GM23338 (cell line): ENCODE results near the gene NPAS3. TPM values are rescaled to one million over a fixed set of nuclear protein-coding genes. Genes with fewer than 3 reads are reported as not detected.
A peak's percentile ranks its signal among the peaks of the same experiment; 100 is the strongest.

Experiments
- ATAC-seq: fragments of 200-7000 bp; cut with Tn5 transposase; 3 replicates; pipeline ENCODE4 v1.9.1; 2020
- DNase-seq: peaks from one replicate; pipeline ENCODE4 v3.0.0-alpha.2; 2015; ENCODE audit warnings: low spot score
- H2AFZ ChIP-seq: fragments of 200-600 bp; sonication (generic); 2 replicates; pipeline ENCODE4 v1.8.0; 2016; ENCODE audit warnings: antibody characterized with exemption, mild to moderate bottlenecking, moderate library complexity
- H3F3A ChIP-seq: fragments of 200-600 bp; sonication (generic); replicated peaks from 2 replicates; pipeline ENCODE4 v1.8.0; 2017; ENCODE audit warnings: antibody characterized with exemption, mixed run types, low read depth
- H3K27ac ChIP-seq: fragments of 200-600 bp; sonication (generic); 2 replicates; pipeline ENCODE4 v1.6.1; 2016; ENCODE audit warnings: low read depth
- H3K27me3 ChIP-seq: fragments of 200-600 bp; sonication (generic); 2 replicates; pipeline ENCODE4 v1.8.0; 2016; ENCODE audit warnings: mild to moderate bottlenecking, mixed run types, moderate library complexity; ENCODE audit not compliant: insufficient read depth
- H3K36me3 ChIP-seq: fragments of 200-600 bp; sonication (generic); 2 replicates; pipeline ENCODE4 v1.8.0; 2016; ENCODE audit warnings: mild to moderate bottlenecking; ENCODE audit not compliant: insufficient read depth
- H3K4me1 ChIP-seq: fragments of 200-600 bp; sonication (generic); 2 replicates; pipeline ENCODE4 v1.8.0; 2016; ENCODE audit warnings: mild to moderate bottlenecking, moderate library complexity; ENCODE audit not compliant: insufficient read depth
- H3K4me2 ChIP-seq: fragments of 200-600 bp; sonication (generic); 2 replicates; pipeline ENCODE4 v1.7.1; 2017; ENCODE audit warnings: mixed run types
- H3K4me3 ChIP-seq: fragments of 200-600 bp; sonication (generic); 2 replicates; pipeline ENCODE4 v1.6.1; 2016; ENCODE audit warnings: mixed run types
- H3K79me2 ChIP-seq: fragments of 200-600 bp; sonication (generic); replicated peaks from 2 replicates; pipeline ENCODE4 v1.8.0; 2017; ENCODE audit warnings: mild to moderate bottlenecking; ENCODE audit not compliant: insufficient read depth
- H3K9me2 ChIP-seq: fragments of 200-600 bp; sonication (generic); 2 replicates; pipeline ENCODE4 v1.8.0; 2017; ENCODE audit not compliant: insufficient read depth
- H4K20me1 ChIP-seq: fragments of 200-600 bp; sonication (generic); replicated peaks from 2 replicates; pipeline ENCODE4 v1.8.0; 2017; ENCODE audit warnings: mild to moderate bottlenecking; ENCODE audit not compliant: insufficient read depth
- H3K27ac Mint-ChIP-seq: 2 replicates; pipeline ENCODE4 v1.8.0; 2020; ENCODE audit warnings: inconsistent platforms, mild to moderate bottlenecking, moderate library complexity, mixed read lengths
- H3K27me3 Mint-ChIP-seq: 3 replicates; pipeline ENCODE4 v1.8.0; 2022; ENCODE audit warnings: low read depth, mild to moderate bottlenecking, moderate library complexity, mixed read lengths, inconsistent platforms; ENCODE audit not compliant: insufficient read depth, poor library complexity
- H3K36me3 Mint-ChIP-seq: 3 replicates; pipeline ENCODE4 v1.8.0; 2021; ENCODE audit warnings: low read depth, mild to moderate bottlenecking, inconsistent platforms, moderate library complexity, mixed read lengths
- H3K4me1 Mint-ChIP-seq: 3 replicates; pipeline ENCODE4 v1.8.0; 2020; ENCODE audit warnings: mild to moderate bottlenecking, inconsistent platforms, mixed read lengths
- H3K4me3 Mint-ChIP-seq: 3 replicates; pipeline ENCODE4 v1.8.0; 2021; ENCODE audit warnings: moderate library complexity, mild to moderate bottlenecking, inconsistent platforms, mixed read lengths
- H3K9me3 Mint-ChIP-seq: 3 replicates; pipeline ENCODE4 v1.8.0; 2020; ENCODE audit warnings: moderate library complexity, mild to moderate bottlenecking, inconsistent platforms, mixed read lengths
- CREB1 ChIP-seq: fragments of 250-450 bp; sonication (Bioruptor Pico); IDR thresholded peaks from 2 replicates; pipeline ENCODE4 v1.5.0; 2020; ENCODE audit warnings: low read depth, mild to moderate bottlenecking, moderate library complexity
- ETS1 ChIP-seq: IDR thresholded peaks from 2 replicates; pipeline ENCODE4 v1.6.1; 2016; ENCODE audit warnings: antibody characterized with exemption
- JUNB ChIP-seq: IDR thresholded peaks from one replicate; pipeline ENCODE4 v1.6.1; 2016; ENCODE audit warnings: antibody characterized with exemption; ENCODE audit not compliant: unreplicated experiment
- NANOG ChIP-seq: IDR thresholded peaks from 2 replicates; pipeline ENCODE4 v1.6.1; 2016; ENCODE audit warnings: antibody characterized with exemption, borderline replicate concordance
- REST ChIP-seq: IDR thresholded peaks from one replicate; pipeline ENCODE4 v1.6.1; 2018; ENCODE audit warnings: antibody characterized with exemption; ENCODE audit not compliant: unreplicated experiment
- STAT1 ChIP-seq: IDR thresholded peaks from one replicate; pipeline ENCODE4 v1.6.1; 2016; ENCODE audit warnings: antibody characterized with exemption; ENCODE audit not compliant: unreplicated experiment
- ZNF114 ChIP-seq: fragments of 250-450 bp; sonication (Bioruptor Pico); IDR thresholded peaks from 2 replicates; pipeline ENCODE4 v1.5.0; 2020; ENCODE audit warnings: mild to moderate bottlenecking, moderate library complexity
- ZNF331 ChIP-seq: fragments of 250-450 bp; sonication (Bioruptor Pico); IDR thresholded peaks from 2 replicates; pipeline ENCODE4 v1.5.0; 2020; ENCODE audit warnings: low read depth, mild to moderate bottlenecking, moderate library complexity
- ZNF462 ChIP-seq: fragments of 250-450 bp; sonication (Bioruptor Pico); IDR thresholded peaks from 2 replicates; pipeline ENCODE4 v1.5.0; 2020; ENCODE audit warnings: mild to moderate bottlenecking, moderate library complexity
- polyA plus RNA-seq: library from polyadenylated mRNA; unstranded; fragments of >200 nt; fragmentation: Nextera tagmentation; extraction: Ambion mirVana; gene quantifications from 2 replicates; pipeline ENCODE4 v1.2.1, GENCODE V29; 2016
- total RNA-seq: library from RNA; depleted of rRNA; stranded (reverse); fragments of >200 nt; shearing (Covaris generic); gene quantifications from 2 replicates; pipeline ENCODE4 v1.2.3, GENCODE V29; 2014

NPAS3 gene
- total and polyA plus RNA-seq, 2 experiments from 2014 or later: 0.17 to 0.19 TPM

- TF ChIP-seq REST (no peak), ZNF114 (CRISPR knock-in tag) (no peak), CREB1 (no peak)
Observed at GRCh38 chr14:33833706-33834465, 895.2 kb downstream of the NPAS3 start (continued).

GRCh38 chr14:33834466-33835260, 896.0 kb downstream of the NPAS3 start:
- no peak overlapping the region for H2AFZ ChIP-seq
- H3K27ac ChIP-seq: no peak overlapping the region
- H3K27me3 ChIP-seq: no peaks in the 10 kb centered on the region
- Mint-ChIP-seq H3K4me3 (no peak overlapping the region), H3K36me3 (no peaks in the 10 kb centered on the region), H3K9me3 (peaks cover 9% of the 10 kb centered on the region; the same call in 2 of the 3 replicates), H3K4me1 (peaks cover 6% of the 10 kb centered on the region), H3K27ac (no peak overlapping the region), H3K27me3 (no peaks in the 10 kb centered on the region)
- H3K4me2 ChIP-seq: no peak overlapping the region
- TF ChIP-seq ZNF331 (CRISPR knock-in tag) (no peak), NANOG (no peak), JUNB (no peak), ZNF462 (CRISPR knock-in tag) (no peak), ETS1 (no peak), STAT1 (no peak), ZNF114 (CRISPR knock-in tag) (no peak)
- DNase-seq (peak; percentile 27), ATAC-seq (peak; percentile 54; the same call in 1 of the 3 replicates)
- no peaks in the 10 kb centered on the region; the same call in none of the 2 replicates for H3K9me2 ChIP-seq
- H3F3A ChIP-seq: no peaks in the 10 kb centered on the region
- H4K20me1 ChIP-seq: no peaks in the 10 kb centered on the region
- H3K36me3 ChIP-seq: no peaks in the 10 kb centered on the region
- no peaks in the 10 kb centered on the region for H3K79me2 ChIP-seq
- no peak overlapping the region for H3K4me3 ChIP-seq
- H3K4me1 ChIP-seq: peaks cover 14% of the 10 kb centered on the region
